ENCODE data around the gene ARMH2.

Gene ARMH2

GRCh38 chr6:24798740-24799540 is at the start of gene ARMH2:
ARMH2 (minus strand) TSS chr6:24798917; CDS start chr6:24798857, 60 bp downstream.
- no peak within 1 kb of the TSS for H3K27ac ChIP-seq
- TF ChIP-seq, protein P1, sequence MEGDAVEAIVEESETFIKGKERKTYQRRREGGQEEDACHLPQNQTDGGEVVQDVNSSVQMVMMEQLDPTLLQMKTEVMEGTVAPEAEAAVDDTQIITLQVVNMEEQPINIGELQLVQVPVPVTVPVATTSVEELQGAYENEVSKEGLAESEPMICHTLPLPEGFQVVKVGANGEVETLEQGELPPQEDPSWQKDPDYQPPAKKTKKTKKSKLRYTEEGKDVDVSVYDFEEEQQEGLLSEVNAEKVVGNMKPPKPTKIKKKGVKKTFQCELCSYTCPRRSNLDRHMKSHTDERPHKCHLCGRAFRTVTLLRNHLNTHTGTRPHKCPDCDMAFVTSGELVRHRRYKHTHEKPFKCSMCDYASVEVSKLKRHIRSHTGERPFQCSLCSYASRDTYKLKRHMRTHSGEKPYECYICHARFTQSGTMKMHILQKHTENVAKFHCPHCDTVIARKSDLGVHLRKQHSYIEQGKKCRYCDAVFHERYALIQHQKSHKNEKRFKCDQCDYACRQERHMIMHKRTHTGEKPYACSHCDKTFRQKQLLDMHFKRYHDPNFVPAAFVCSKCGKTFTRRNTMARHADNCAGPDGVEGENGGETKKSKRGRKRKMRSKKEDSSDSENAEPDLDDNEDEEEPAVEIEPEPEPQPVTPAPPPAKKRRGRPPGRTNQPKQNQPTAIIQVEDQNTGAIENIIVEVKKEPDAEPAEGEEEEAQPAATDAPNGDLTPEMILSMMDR (conservative IDR thresholded peaks at IDR 0.05): no peak

GRCh38 chr6:24848461-24848860 is 49.7 kb upstream of the ARMH2 start:
- TF ChIP-seq, protein P1 (conservative IDR thresholded peaks at IDR 0.05): no peak
- H3K27ac ChIP-seq: no peak overlapping the region

GRCh38 chr6:24847402-24847801 is 48.7 kb upstream of the ARMH2 start:
- TF ChIP-seq, protein P1 (conservative IDR thresholded peaks at IDR 0.05): no peak
- H3K27ac ChIP-seq: no peak overlapping the region

DNA sequence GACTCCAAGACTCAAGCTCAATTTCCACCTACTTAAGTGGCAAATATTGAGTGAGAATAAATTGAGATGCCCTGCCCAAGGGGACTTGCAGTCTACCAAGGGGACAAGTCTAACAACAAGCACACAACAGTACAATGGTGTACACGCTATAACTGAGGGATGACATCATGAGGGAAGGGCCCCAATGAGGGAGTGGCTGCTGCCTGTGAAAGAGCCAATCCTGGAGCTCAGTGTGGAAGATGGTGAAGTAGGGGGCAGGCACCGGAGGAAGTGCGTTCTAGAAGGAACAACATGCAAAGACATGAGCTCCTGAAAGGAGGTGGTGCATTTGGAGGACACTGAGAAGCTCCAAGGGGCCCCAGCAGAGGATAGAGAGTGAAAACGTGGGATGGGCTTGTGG is 46.9 kb upstream of the ARMH2 start:
- TF ChIP-seq, protein P1 (conservative IDR thresholded peaks at IDR 0.05): no peak
- H3K27ac ChIP-seq: no peak overlapping the region

DNA sequence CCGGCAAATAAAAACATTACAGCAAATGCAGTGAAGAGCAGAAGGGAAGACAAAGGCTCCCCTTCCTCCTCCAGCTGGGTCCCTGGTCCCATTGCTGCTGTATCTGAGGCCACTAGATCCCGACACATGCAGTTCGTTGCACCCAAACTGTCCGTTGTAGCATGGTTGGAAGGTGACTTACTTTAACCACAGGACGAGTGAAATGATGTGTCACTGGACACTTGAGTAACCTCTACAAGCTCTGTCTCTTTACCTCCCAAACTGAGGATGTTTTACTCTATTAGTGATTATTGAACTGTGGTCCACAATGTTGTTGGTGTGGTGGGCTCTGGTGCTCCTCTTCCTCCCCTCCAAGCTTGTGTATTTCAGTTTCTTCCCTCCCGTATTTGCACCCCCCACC is 46.2 kb upstream of the ARMH2 start:
- no peak overlapping the region for H3K27ac ChIP-seq
- TF ChIP-seq, protein P1 (conservative IDR thresholded peaks at IDR 0.05): no peak

DNA sequence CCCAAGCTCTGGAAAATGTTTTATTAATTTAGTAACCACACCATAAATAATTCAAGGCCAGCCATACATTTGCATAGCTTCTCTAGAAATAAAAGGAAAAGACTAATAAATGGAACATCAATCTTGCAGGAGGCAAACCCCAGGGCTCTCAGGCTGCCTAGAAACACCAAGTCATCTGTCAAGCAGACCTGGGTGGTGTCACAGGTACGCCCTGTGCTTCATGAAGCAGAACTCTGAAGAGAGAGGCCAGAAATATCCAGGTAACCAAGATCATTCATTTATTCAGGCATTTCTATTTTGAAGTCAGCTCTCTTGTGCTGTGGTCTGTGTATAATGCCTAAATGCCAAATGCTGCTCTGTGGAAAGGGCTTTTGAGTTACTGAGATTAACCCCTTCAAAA is 45.3 kb upstream of the ARMH2 start:
- H3K27ac ChIP-seq: no peak overlapping the region
- TF ChIP-seq, protein P1 (conservative IDR thresholded peaks at IDR 0.05): no peak

DNA sequence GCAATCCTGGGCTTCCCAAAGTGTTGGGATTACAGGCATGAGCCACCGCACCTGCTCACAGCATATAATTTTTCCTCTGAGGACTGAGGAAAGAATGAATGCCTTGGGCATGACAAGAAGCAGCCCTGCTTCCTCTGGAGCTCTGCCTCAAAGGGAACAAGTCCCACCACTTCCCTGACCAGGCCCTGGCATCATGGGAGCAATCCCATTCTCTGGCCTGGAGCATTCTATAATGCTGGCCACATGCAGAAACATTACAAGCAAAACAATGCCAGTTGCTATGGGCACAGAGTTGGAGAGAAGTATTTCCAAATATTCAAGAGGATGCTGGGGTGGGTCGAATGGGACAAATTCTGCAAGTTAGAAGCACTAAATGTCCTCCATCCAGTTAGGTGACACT is 41.5 kb upstream of the ARMH2 start:
- no peak overlapping the region for H3K27ac ChIP-seq
- TF ChIP-seq, protein P1 (conservative IDR thresholded peaks at IDR 0.05): no peak

All from VCaP (cell line).